AG04450 (cell line): ENCODE results near the gene SIN3A. TPM values are rescaled to one million over a fixed set of nuclear protein-coding genes. Genes with fewer than 3 reads are reported as not detected.
"Not testable (repeated sequence)": the region's sequence is repeated elsewhere in the genome, so short reads cannot be mapped to it uniquely, and the experiment has no call there.

Experiments
- CTCF ChIA-PET: fragments of 300-600, 350-600 bp; formaldehyde crosslinking; extraction: SDS; loops from one replicate; lab custom pipeline; 2022; ENCODE audit warnings: antibody characterized with exemption, inconsistent platforms; lab: Charles Lee
- POLR2A ChIA-PET: fragments of 350-600 bp; formaldehyde crosslinking; extraction: SDS; loops from one replicate; lab custom pipeline; 2021; ENCODE audit warnings: antibody characterized with exemption, inconsistent platforms; lab: Yijun Ruan, JAX
- DNase-seq: peaks from one replicate; pipeline ENCODE4 v3.0.0-alpha.2; 2011; ENCODE audit warnings: low read depth, low spot score
- H3K27ac ChIP-seq: one replicate; pipeline ENCODE4 v1.5.1; 2012; ENCODE audit warnings: low read depth, low read length, control low read depth
- H3K27me3 ChIP-seq: one replicate; pipeline ENCODE4 v1.6.0; 2012; ENCODE audit warnings: low read length; ENCODE audit not compliant: control insufficient read depth, insufficient read depth
- H3K4me3 ChIP-seq: 2 replicates; pipeline ENCODE4 v1.5.1; 2011; ENCODE audit warnings: mild to moderate bottlenecking, low read depth, low read length, control low read depth
- H3K9me3 ChIP-seq: 2 replicates; pipeline ENCODE4 v1.5.1; 2012; ENCODE audit warnings: low read length; ENCODE audit not compliant: control insufficient read depth, insufficient read depth
- polyA plus RNA-seq: library from polyadenylated mRNA; depleted of rRNA; stranded (reverse); fragments of >200 nt; gene quantifications from 2 replicates; pipeline ENCODE4 v1.2.3, GENCODE V29; 2011
- TF ChIP-seq, protein P1 (sequence below): IDR thresholded peaks from 2 replicates; pipeline ENCODE4 v1.5.1; 2011; ENCODE audit warnings: low read depth, low read length, control low read depth, inconsistent platforms

Gene SIN3A
- polyA plus RNA-seq, 1 experiment: 28.0 TPM

DNA sequence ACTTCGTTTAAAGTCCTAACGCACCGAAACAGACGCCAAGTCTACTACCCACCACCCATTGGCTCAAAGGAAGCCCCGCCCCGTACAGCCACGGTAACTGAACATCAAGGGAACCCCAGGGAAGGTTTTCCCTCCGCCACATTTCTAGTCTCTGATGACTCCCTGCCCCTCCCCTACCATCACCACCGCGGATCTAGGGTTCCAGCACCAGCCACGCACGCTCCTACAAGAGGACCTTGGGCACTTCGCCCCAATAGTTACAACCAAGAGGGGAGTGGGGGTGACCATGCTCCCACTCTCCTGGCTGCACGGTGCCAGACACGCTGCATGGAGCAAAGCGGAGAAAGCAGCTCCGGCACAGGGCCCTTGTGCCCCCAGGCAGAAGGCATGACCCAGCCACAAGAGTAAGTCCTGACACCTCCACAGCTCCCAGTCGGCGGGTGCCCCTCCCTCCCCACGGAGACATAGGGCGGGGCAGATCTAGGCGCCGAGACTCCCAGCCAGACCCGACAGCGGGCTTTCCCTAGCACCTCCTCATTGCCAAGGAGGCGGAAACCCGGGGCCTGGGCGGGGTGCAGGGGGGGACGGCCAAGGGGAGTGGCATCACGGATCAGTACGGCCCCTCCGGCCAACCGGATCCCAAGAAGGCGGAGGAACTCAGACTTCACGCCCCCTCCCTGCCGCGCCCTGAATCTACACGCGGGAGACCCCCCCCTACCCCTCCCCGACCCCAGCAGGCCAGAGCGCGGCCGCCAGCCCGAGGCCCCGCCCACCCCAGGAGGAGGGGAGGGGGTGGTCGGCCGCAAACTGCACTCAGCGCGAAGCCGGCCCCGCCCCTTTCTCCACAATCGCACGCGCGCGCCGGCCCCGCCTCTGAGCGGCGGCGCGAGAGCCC, 936 bp downstream of the SIN3A start:
- TF ChIP-seq, protein P1, sequence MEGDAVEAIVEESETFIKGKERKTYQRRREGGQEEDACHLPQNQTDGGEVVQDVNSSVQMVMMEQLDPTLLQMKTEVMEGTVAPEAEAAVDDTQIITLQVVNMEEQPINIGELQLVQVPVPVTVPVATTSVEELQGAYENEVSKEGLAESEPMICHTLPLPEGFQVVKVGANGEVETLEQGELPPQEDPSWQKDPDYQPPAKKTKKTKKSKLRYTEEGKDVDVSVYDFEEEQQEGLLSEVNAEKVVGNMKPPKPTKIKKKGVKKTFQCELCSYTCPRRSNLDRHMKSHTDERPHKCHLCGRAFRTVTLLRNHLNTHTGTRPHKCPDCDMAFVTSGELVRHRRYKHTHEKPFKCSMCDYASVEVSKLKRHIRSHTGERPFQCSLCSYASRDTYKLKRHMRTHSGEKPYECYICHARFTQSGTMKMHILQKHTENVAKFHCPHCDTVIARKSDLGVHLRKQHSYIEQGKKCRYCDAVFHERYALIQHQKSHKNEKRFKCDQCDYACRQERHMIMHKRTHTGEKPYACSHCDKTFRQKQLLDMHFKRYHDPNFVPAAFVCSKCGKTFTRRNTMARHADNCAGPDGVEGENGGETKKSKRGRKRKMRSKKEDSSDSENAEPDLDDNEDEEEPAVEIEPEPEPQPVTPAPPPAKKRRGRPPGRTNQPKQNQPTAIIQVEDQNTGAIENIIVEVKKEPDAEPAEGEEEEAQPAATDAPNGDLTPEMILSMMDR: no peak
- Histone ChIP-seq H3K27me3 (no peaks in the 10 kb centered on the region), H3K9me3 (no peaks in the 10 kb centered on the region; the same call in 1 of the 2 replicates), H3K27ac (peak overlapping the region; percentile 87), H3K4me3 (peak overlapping the region; percentile 96)
- ChIA-PET POLR2A (interaction anchor here (0.8 to 3.0 kb wide), 4 partner anchors 11 to 273 kb away, joined by 4 to 25 read pairs (median 5); partner anchors contain the start of genes IMP3 and MAN2C1), CTCF (interaction anchor here (3.0 kb wide), 1 partner anchor 83 kb away, joined by 35 read pairs; the partner anchor contains the start of gene MAN2C1)
- peak; percentile 94 for DNase-seq

DNA sequence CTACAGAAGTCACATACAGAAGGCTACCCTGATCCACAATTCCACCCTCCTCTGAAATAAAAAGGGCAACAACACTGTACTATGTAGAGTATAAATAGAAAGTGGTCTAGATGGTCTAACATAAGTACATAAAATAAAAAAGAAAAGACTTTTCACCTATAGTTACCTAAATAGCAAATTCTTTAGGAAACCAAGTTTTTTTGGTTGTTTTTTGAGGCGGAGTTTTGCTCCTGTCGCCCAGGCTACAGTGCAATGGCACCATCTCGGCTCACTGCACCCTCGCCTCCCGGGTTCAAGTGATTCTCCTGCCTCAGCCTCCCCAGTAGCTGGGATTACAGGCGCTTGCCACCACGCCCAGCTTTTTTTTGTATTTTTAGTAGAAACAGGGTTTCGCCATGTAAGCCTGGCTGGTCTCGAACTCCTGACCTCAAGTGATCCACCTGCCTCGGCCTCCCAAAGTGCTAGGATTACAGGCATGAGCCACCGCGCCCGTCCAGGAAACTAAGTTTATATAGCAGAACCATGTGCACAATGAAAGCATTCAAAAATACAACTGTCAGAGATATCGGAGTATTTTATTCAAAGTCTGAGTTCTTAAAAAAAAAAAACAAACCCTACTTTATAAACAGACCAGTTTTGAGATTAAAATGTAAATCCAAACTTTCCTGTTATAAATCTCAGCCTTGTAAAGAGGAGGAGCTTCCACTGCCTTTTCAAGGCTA, 1.7 kb downstream of the SIN3A start:
- Histone ChIP-seq H3K4me3 (peak overlapping the region; percentile 96), H3K9me3 (no peaks in the 10 kb centered on the region; the same call in 1 of the 2 replicates), H3K27ac (no peak overlapping the region), H3K27me3 (no peaks in the 10 kb centered on the region)
- no peak for DNase-seq
- ChIA-PET POLR2A (interaction anchor here (3.0 kb wide), 1 partner anchor 81 kb away, joined by 25 read pairs; the partner anchor contains the start of gene MAN2C1), CTCF (interaction anchor here (3.0 kb wide), 1 partner anchor 82 kb away, joined by 35 read pairs; the partner anchor contains the start of gene MAN2C1)
- TF ChIP-seq, protein P1: no peak

DNA sequence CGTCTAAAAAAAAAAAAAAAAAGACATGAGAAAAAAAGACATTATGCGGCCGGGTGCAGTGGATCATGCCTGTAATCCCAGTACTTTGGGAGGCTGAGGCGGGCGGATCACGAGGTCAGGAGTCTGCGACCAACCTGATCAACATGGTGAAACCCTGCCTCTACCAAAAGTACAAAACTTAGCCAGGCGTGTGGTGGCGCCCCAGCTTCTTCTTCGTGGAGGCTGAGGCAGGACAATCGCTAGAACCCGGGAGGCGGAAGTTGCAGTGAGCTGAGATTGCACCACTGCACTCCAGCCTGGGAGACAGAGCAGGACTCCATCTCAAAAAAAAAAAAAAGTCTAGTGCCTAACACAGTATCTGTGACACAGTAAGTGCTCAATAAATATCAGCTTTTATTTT, 3.3 kb downstream of the SIN3A start:
- POLR2A ChIA-PET, H3K4me3 ChIP-seq, H3K27me3 ChIP-seq, DNase-seq, H3K9me3 ChIP-seq, H3K27ac ChIP-seq, CTCF ChIA-PET: not testable (repeated sequence)

DNA sequence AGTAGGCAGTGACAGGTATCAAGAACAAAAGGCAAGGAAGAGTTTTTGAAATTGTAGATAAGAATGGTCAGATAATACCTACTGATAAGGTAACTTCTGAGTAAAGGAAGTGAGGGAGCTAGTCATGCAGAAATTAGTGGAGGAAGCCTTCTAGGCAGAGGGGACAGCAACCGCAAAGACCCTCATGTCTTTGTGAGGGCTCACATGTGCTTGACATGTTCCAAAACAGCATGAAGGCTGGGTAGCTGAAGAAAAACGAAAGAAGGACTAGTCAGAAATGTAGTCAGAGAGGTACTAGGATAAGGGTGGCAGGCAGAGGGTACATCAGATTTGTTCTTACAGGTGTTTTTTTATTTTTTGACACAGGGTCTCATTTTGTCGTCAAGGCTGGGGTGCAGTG, 5.3 kb downstream of the SIN3A start:
- TF ChIP-seq, protein P1: no peak
- no peaks in the 10 kb centered on the region for H3K9me3 ChIP-seq
- H3K4me3 ChIP-seq: no peak overlapping the region
- DNase-seq: no peak
- no peak overlapping the region for H3K27ac ChIP-seq
- ChIA-PET POLR2A (interaction anchor here (0.6 kb wide), 2 partner anchors 18 to 202 kb away, joined by 3 read pairs; partner anchors contain the start of gene SNX33), CTCF (interaction anchor here (0.9 kb wide), 1 partner anchor 192 kb away, joined by 4 read pairs; no protein-coding TSS in a partner anchor)
- no peaks in the 10 kb centered on the region for H3K27me3 ChIP-seq

DNA sequence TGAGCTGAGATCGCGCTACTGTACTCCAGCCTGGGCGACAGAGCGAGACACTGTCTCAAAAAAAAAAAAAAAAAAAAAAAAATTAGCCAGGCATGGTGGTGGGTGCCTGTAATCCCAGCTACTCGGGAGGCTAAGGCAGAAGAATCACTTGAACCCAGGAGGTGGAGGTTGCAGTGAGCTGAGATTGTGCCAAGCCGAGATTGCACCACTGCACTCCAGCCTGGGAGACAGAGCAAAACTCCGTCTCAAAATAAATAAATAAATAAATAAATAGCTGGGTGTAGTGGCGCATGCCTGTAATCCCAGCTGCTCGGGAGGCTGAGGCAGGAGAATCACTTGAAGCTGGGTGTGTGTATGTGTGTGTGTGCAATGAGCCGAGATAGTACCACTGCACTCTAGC, 6.2 kb downstream of the SIN3A start:
- not testable (repeated sequence) for H3K27me3 ChIP-seq, H3K4me3 ChIP-seq, H3K27ac ChIP-seq, H3K9me3 ChIP-seq, DNase-seq
- POLR2A ChIA-PET: interaction anchor here (0.6 kb wide), 1 partner anchor 203 kb away, joined by 3 read pairs; the partner anchor contains the start of gene SNX33
- CTCF ChIA-PET: interaction anchor here (0.7 to 0.9 kb wide), 2 partner anchors 24 to 193 kb away, joined by 4 read pairs; no protein-coding TSS in a partner anchor

DNA sequence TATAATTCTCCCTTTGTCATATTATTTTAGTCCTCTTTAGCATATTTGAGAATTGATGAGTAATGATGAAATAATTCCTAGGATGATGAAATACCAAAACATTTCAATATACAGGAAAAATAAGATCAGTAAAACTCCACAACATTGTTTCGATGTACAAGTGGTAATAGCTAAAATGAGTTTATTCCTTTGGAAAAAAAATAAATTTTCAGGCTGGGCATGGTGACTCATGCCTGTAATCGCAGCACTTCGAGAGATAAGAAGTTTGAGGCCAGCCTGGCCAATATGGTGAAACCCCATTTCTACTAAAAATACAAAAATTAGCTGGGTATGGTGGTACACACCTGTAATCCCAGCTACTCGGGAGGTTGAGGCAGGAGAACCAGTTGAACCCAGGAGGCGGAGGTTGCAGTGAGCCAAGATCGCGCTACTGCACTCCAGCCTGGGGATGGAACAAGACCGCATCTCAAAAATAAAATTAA, 7.5 kb downstream of the SIN3A start:
- DNase-seq, H3K4me3 ChIP-seq, H3K9me3 ChIP-seq, H3K27me3 ChIP-seq: not testable (repeated sequence)
- ChIA-PET POLR2A (interaction anchor here (1.9 kb wide), 1 partner anchor 8 kb away, joined by 6 read pairs; the partner anchor contains the start of gene SIN3A), CTCF (interaction anchor here (1.2 kb wide), 1 partner anchor 30 kb away, joined by 4 read pairs; no protein-coding TSS in a partner anchor)
- H3K27ac ChIP-seq: peak overlapping the region; percentile 87
